ENCODE data around the gene SPC24.

Gene SPC24

DNA sequence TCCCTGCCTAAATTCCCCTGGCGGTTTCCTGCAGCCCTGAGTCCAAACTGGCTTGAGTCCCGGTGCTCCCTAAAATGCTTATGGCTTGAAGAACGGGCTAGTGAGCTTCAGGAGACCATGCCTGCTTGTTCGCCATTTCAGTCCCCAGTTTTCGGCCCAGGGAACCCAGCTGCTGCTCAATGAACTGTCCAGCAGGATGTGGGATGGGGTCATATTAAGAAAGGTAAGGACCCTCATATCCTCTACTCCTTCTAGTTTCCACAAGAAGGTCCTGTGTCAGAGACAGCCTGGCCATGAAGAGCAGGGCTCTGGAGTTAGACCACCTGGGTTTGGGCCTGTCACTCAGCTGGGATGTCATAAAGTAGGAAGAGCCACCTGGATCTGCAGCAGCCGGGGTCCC, 17.0 kb upstream of the SPC24 start:
- TF ChIP-seq ZNF70 (CRISPR knock-in tag; IDR thresholded peaks at IDR 0.05) (peak; percentile 93), ZFP3 (CRISPR knock-in tag; IDR thresholded peaks at IDR 0.05) (no peak)
- ATAC-seq: no peak

DNA sequence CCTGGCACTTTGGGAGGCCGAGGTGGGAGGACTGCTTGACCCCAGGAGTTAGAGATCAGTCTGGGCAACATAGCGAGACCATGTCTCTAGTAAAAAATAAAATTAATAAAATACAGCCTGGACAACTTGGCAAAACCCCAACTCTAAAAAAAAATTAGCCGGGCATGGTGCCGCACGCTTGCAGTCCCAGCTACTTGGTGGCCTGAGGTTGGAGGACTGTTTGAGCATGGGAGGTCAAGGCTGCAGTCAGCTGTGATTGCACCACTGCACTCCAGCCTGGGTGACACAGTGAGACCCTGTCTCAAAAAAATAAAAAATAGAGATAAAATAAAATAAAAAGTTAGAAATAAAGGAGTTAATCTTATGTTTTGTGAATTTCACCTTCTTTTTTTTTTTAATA, 15.6 kb upstream of the SPC24 start:
- ATAC-seq: no peak
- TF ChIP-seq ZNF8 (CRISPR knock-in tag; IDR thresholded peaks at IDR 0.05): no peak

DNA sequence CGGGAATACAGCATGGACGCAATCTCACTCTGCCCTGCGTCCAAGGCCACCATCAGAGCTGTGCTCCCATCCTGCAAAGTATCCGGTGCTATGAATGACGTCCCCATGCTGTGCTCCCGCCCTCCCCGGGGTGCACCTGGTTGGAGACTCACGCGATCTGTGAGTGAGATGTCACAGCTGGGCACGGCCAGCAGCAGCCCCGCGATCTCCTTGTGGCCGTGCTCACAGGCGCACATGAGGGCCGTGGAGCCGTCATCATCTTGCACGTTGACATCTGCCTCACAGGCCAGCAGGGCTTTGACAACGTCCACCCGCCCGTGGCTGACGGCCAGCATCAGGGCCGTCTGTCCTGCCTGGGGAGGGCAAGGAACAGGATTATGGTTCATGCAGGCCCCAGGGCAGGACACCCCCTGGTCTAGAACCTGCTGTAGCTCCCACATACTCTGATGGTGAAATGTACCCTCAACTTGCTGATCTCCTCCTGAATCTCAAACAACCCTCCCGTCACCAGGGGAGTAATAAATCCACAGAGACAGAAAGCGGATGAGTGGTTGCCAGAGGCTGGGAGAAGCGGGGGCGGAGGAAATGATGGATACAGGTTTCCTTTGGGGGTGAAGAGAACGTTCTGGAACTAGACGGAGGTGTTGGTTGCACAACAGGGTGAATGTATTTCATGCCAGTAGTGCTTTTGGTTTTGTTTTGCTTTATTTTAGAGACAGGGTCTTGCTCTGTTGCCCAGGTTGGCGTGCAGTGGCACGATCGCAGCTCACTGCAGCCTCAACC, 14.5 kb upstream of the SPC24 start:
- no peak for ATAC-seq
- no peak for TF ChIP-seq GLIS3 (CRISPR knock-in tag; IDR thresholded peaks at IDR 0.05)
- TF ChIP-seq ESRRG (CRISPR knock-in tag; IDR thresholded peaks at IDR 0.05): no peak
- no peak for TF ChIP-seq ZC3H10 (CRISPR knock-in tag; IDR thresholded peaks at IDR 0.05)
- TF ChIP-seq, protein P1, sequence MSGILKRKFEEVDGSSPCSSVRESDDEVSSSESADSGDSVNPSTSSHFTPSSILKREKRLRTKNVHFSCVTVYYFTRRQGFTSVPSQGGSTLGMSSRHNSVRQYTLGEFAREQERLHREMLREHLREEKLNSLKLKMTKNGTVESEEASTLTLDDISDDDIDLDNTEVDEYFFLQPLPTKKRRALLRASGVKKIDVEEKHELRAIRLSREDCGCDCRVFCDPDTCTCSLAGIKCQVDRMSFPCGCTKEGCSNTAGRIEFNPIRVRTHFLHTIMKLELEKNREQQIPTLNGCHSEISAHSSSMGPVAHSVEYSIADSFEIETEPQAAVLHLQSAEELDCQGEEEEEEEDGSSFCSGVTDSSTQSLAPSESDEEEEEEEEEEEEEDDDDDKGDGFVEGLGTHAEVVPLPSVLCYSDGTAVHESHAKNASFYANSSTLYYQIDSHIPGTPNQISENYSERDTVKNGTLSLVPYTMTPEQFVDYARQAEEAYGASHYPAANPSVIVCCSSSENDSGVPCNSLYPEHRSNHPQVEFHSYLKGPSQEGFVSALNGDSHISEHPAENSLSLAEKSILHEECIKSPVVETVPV (CRISPR knock-in tag; IDR thresholded peaks at IDR 0.05): no peak
- no peak for TF ChIP-seq CSDC2 (CRISPR knock-in tag; IDR thresholded peaks at IDR 0.05)
- TF ChIP-seq ISL1 (CRISPR knock-in tag; IDR thresholded peaks at IDR 0.05): no peak
- TF ChIP-seq, protein P2, sequence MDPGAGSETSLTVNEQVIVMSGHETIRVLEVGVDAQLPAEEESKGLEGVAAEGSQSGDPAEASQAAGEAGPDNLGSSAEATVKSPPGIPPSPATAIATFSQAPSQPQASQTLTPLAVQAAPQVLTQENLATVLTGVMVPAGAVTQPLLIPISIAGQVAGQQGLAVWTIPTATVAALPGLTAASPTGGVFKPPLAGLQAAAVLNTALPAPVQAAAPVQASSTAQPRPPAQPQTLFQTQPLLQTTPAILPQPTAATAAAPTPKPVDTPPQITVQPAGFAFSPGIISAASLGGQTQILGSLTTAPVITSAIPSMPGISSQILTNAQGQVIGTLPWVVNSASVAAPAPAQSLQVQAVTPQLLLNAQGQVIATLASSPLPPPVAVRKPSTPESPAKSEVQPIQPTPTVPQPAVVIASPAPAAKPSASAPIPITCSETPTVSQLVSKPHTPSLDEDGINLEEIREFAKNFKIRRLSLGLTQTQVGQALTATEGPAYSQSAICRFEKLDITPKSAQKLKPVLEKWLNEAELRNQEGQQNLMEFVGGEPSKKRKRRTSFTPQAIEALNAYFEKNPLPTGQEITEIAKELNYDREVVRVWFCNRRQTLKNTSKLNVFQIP (CRISPR knock-in tag; IDR thresholded peaks at IDR 0.05; ENCODE audit: borderline replicate concordance, low read depth): no peak
- TF ChIP-seq TOX (CRISPR knock-in tag; IDR thresholded peaks at IDR 0.05; ENCODE audit: borderline replicate concordance): no peak
- no peak for TF ChIP-seq OSR1 (CRISPR knock-in tag; IDR thresholded peaks at IDR 0.05)
- no peak for TF ChIP-seq ZNF70 (CRISPR knock-in tag; IDR thresholded peaks at IDR 0.05)
- no peak for TF ChIP-seq ZNF565 (CRISPR knock-in tag; conservative IDR thresholded peaks at IDR 0.05; ENCODE audit: low read depth)
- no peak for TF ChIP-seq SNAI2 (CRISPR knock-in tag; IDR thresholded peaks at IDR 0.05)
- TF ChIP-seq, protein P3, sequence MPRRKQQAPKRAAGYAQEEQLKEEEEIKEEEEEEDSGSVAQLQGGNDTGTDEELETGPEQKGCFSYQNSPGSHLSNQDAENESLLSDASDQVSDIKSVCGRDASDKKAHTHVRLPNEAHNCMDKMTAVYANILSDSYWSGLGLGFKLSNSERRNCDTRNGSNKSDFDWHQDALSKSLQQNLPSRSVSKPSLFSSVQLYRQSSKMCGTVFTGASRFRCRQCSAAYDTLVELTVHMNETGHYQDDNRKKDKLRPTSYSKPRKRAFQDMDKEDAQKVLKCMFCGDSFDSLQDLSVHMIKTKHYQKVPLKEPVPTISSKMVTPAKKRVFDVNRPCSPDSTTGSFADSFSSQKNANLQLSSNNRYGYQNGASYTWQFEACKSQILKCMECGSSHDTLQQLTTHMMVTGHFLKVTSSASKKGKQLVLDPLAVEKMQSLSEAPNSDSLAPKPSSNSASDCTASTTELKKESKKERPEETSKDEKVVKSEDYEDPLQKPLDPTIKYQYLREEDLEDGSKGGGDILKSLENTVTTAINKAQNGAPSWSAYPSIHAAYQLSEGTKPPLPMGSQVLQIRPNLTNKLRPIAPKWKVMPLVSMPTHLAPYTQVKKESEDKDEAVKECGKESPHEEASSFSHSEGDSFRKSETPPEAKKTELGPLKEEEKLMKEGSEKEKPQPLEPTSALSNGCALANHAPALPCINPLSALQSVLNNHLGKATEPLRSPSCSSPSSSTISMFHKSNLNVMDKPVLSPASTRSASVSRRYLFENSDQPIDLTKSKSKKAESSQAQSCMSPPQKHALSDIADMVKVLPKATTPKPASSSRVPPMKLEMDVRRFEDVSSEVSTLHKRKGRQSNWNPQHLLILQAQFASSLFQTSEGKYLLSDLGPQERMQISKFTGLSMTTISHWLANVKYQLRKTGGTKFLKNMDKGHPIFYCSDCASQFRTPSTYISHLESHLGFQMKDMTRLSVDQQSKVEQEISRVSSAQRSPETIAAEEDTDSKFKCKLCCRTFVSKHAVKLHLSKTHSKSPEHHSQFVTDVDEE (CRISPR knock-in tag; IDR thresholded peaks at IDR 0.05): no peak
- no peak for TF ChIP-seq ZFP3 (CRISPR knock-in tag; IDR thresholded peaks at IDR 0.05)
- no peak for TF ChIP-seq PPARA (CRISPR knock-in tag; IDR thresholded peaks at IDR 0.05; ENCODE audit: borderline replicate concordance)
- TF ChIP-seq ZNF8 (CRISPR knock-in tag; IDR thresholded peaks at IDR 0.05): no peak
- TF ChIP-seq BACH2 (CRISPR knock-in tag; IDR thresholded peaks at IDR 0.05; ENCODE audit: borderline replicate concordance): no peak
- TF ChIP-seq, protein P4, sequence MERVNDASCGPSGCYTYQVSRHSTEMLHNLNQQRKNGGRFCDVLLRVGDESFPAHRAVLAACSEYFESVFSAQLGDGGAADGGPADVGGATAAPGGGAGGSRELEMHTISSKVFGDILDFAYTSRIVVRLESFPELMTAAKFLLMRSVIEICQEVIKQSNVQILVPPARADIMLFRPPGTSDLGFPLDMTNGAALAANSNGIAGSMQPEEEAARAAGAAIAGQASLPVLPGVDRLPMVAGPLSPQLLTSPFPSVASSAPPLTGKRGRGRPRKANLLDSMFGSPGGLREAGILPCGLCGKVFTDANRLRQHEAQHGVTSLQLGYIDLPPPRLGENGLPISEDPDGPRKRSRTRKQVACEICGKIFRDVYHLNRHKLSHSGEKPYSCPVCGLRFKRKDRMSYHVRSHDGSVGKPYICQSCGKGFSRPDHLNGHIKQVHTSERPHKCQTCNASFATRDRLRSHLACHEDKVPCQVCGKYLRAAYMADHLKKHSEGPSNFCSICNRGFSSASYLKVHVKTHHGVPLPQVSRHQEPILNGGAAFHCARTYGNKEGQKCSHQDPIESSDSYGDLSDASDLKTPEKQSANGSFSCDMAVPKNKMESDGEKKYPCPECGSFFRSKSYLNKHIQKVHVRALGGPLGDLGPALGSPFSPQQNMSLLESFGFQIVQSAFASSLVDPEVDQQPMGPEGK (CRISPR knock-in tag; IDR thresholded peaks at IDR 0.05; ENCODE audit: borderline replicate concordance): no peak

DNA sequence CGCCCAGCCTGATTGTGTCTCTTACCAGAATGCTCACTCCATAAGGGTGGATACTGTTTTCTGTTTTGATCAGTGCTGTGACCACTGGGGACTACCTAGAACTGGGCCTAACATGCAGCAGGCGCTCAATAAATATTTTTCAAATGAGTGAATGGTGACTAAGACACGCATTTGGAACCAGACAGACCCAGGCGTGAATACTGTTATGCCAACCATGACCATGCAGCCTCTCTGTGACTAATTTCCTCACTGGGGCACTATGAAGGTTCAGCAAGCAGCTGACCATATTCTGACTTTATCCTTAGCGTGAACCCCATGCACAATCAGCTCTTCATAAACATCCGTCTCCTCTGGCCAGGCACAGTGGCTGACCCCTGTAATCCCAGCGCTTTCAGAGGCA, 13.0 kb upstream of the SPC24 start:
- peak; percentile 81 for ATAC-seq
- no peak for TF ChIP-seq ZNF8 (CRISPR knock-in tag; IDR thresholded peaks at IDR 0.05)
- TF ChIP-seq, protein P1 (CRISPR knock-in tag; IDR thresholded peaks at IDR 0.05): no peak

Data from SK-N-SH treated with all-trans-retinoic acid at 6 μM for 48 hours (cell line).